ENCODE data around the gene OPTN. TPM values are rescaled to one million over a fixed set of nuclear protein-coding genes. Genes with fewer than 3 reads are reported as not detected.
"Not testable (repeated sequence)": the region's sequence is repeated elsewhere in the genome, so short reads cannot be mapped to it uniquely, and the experiment has no call there.

The OPTN gene
- total RNA-seq, result 100 to 1,000 TPM in 8 of 9 donors, 10 to 100 TPM in 1; 89.4 to 191 (median 140) TPM
- polyA plus RNA-seq, result 10 to 100 TPM; 88.2 to 89.9 TPM
- long read RNA-seq, donor 1, transcript OPTN-202 (15 exons, 3,400 nt), result minor isoform, 27 of 502 reads
- long read RNA-seq, donor 1, transcript OPTN-205 (14 exons, 3,321 nt), result major isoform, 247 of 502 reads
- long read RNA-seq, donor 1, partial matches to known transcripts, result 109 of 502 reads
- long read RNA-seq, donor 1, other reads (novel, unspliced or antisense), result 113 of 502 reads
- long read RNA-seq, donor 2, transcript OPTN-204 (16 exons, 3,488 nt), result minor isoform, 5 of 1,206 reads
- long read RNA-seq, donor 2, transcript OPTN-202 (15 exons, 3,400 nt), result minor isoform, 42 of 1,206 reads
- long read RNA-seq, donor 2, transcript OPTN-205 (14 exons, 3,321 nt), result major isoform, 544 of 1,206 reads
- long read RNA-seq, donor 2, partial matches to known transcripts, result 375 of 1,206 reads
- long read RNA-seq, donor 2, other reads (novel, unspliced or antisense), result 237 of 1,206 reads
- long read RNA-seq, donor 3, transcript OPTN-202 (15 exons, 3,400 nt), result minor isoform, 6 of 302 reads
- long read RNA-seq, donor 3, transcript OPTN-205 (14 exons, 3,321 nt), result major isoform, 156 of 302 reads
- long read RNA-seq, donor 3, partial matches to known transcripts, result 62 of 302 reads
- long read RNA-seq, donor 3, other reads (novel, unspliced or antisense), result 78 of 302 reads

- H3K36me3 ChIP-seq, result peaks cover 0 to 5% (median 1%) of the 10 kb centered on the region in 9 donors
- intact Hi-C loops (cut with DNase I), result loop anchor here in 3 of 10 donors (10.0 kb wide), 2 partner anchors 195 to 385 kb away; no protein-coding TSS in a partner anchor
These were observed at the start of gene OPTN for GRCh38 chr10:13099666-13100348. OPTN (plus strand) TSS chr10:13100163; CDS start chr10:13109123, 8,960 bp downstream.

GRCh38 chr10:13051126-13051694, 48.8 kb upstream of the OPTN start:
- H3K27me3 ChIP-seq, result peaks cover 0 to 8% (median 0%) of the 10 kb centered on the region in 9 donors
- ATAC-seq, result no peak
- intact Hi-C loops (cut with DNase I), result loop anchor here in 1 of 10 donors (10.0 kb wide), 1 partner anchor 326 kb away; no protein-coding TSS in a partner anchor
- H3K9me3 ChIP-seq, result no peaks in the 10 kb centered on the region
- no peak overlapping the region for H3K4me3 ChIP-seq
- H3K27ac ChIP-seq, result no peak overlapping the region
- TF ChIP-seq CTCF (IDR thresholded peaks at IDR 0.05) (no peak), POLR2A (IDR thresholded peaks at IDR 0.05) (no peak)
- 47 to 57% (median 53%) methylated on average over 7 of the region's 7 CpGs for WGBS, 4 donors
- no peaks in the 10 kb centered on the region for H3K36me3 ChIP-seq
- H3K4me1 ChIP-seq, result no peaks in the 10 kb centered on the region
- no peak for DNase-seq

More at GRCh38 chr10:13099666-13100348, at the start of gene OPTN:
- Histone ChIP-seq H3K9me3 (no peaks in the 10 kb centered on the region), H3K4me1 (peaks cover 0 to 39% (median 23%) of the 10 kb centered on the region in 12 donors), H3K27ac (peak within 1 kb of the TSS; percentile 86 to 99 (median 96)), H3K4me3 (peak within 1 kb of the TSS; percentile 78 to 98 (median 94)), H3K27me3 (no peaks in the 10 kb centered on the region)
- ATAC-seq, result peak; percentile 76 to 93 (median 91)
- 0 to 3% (median 1%) methylated on average over 13 to 54 of the region's 54 CpGs for WGBS, 4 donors
- TF ChIP-seq POLR2A (IDR thresholded peaks at IDR 0.05) (peak in 1 of 2 donors; percentile 79), CTCF (IDR thresholded peaks at IDR 0.05) (peak; percentile 45 to 90 (median 70))
- DNase-seq, result peak; percentile 81 to 88 (median 87)

DNA sequence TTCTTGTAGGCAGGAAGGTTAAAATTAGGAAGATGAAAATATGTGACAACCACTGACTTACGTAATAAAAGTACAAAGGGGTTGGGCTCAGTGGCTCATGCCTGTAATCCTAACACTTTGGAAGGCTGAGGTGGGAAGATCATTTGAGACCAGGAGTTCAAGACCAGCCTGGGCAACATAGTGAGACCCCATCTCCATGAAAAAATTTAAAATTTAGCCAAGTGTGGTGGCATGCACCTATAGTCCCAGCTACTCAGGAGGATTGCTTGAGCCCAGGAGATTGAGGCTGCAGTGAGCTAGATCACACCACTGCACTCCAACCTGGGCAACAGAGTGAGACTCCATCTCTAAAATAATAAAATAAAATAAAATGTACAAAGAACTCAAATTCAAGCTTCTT, 46.8 kb upstream of the OPTN start:
- not testable (repeated sequence) for H3K27ac ChIP-seq, H3K27me3 ChIP-seq, H3K4me3 ChIP-seq, H3K9me3 ChIP-seq, DNase-seq, ATAC-seq, H3K4me1 ChIP-seq, H3K36me3 ChIP-seq
- intact Hi-C loops (cut with DNase I), result loop anchor here in 1 of 10 donors (10.0 kb wide), 1 partner anchor 328 kb away; no protein-coding TSS in a partner anchor
- 59 to 71% (median 65%) methylated on average over 1 of the region's 1 CpG for WGBS, 4 donors

- ATAC-seq (no peak), DNase-seq (no peak)
- 76 to 88% (median 82%) methylated on average over 7 of the region's 7 CpGs for WGBS, 4 donors
- intact Hi-C loops (cut with DNase I), result loop anchor here in 1 of 10 donors (10.0 kb wide), 1 partner anchor 329 kb away; no protein-coding TSS in a partner anchor
- no peak overlapping the region for H3K4me3 ChIP-seq
- H3K27me3 ChIP-seq, result peaks cover 0 to 8% (median 0%) of the 10 kb centered on the region in 9 donors
- H3K27ac ChIP-seq, result no peak overlapping the region
- TF ChIP-seq CTCF (IDR thresholded peaks at IDR 0.05) (no peak), POLR2A (IDR thresholded peaks at IDR 0.05) (no peak)
- H3K9me3 ChIP-seq, result no peaks in the 10 kb centered on the region
- no peaks in the 10 kb centered on the region for H3K4me1 ChIP-seq
- H3K36me3 ChIP-seq, result no peaks in the 10 kb centered on the region
These were observed 46.0 kb upstream of the OPTN start for GRCh38 chr10:13053794-13054462.
